GM21786 (cell line): ENCODE measurements around the gene LTBP2.

Experiments used
- ATAC-seq: cut with Tn5 transposase; IDR thresholded peaks from one replicate; pipeline ENCODE4 v1.9.1; 2021; ENCODE audit not compliant: unreplicated experiment

Gene LTBP2

DNA sequence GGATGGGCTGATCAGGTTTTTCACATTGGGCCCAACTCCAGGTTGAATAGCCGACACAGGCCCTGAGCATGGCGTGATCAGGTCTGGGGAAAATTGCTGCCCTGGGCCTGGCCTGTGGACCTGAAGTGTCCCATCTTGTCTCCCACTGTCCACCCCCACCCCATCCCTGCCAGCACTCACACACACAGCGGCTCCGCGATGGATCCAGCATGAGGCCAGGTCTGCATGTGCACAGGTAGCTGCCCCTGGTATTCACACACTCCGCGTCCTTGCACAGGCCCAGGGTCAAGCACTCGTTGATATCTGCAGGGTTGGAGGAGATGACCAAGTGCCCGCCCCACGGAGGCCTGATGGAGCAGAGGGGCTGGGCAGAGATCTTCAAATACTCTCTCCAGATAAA lies 79.8 kb downstream of the LTBP2 start:
- ATAC-seq = no peak

DNA sequence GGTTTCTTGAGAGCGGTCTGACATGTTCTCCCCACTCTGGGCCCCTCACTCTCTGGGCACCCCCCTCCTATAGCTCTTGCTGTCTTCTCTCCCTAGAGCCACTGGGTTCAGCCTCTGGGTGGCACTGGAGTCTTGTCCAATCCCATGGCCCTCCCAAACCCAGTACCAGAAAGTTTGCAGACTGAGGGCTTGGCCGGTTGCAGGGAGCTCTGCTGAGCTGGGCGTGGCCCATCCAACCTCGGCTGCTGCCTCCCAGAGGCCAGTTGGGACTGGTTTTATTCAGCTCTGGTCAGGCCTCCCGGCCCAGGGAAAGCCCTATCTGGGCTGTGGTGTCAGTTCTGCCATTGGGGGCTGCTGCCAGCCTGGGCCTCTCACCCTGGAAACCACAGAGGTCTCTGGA lies 80.6 kb downstream of the LTBP2 start:
- no peak for ATAC-seq

DNA sequence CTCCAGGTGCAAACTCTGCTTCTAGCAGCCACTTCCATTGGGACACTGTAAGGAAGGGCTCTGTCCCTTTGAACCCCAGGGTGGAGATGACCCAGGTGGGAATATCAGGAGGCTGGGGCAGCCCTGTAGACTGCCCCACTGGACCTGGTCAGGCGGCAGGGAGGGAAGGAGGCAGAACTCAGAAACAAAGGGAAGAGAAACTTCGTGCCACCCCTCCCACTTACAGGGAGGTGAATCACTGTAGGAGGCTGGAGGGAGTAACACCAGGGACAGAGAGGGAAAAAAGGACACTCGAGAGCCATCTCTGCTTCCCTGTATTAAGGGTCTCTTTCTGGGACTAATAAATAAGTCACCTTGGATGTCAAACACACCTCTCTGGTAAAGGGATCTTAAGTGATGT lies 81.0 kb downstream of the LTBP2 start:
- no peak for ATAC-seq

DNA sequence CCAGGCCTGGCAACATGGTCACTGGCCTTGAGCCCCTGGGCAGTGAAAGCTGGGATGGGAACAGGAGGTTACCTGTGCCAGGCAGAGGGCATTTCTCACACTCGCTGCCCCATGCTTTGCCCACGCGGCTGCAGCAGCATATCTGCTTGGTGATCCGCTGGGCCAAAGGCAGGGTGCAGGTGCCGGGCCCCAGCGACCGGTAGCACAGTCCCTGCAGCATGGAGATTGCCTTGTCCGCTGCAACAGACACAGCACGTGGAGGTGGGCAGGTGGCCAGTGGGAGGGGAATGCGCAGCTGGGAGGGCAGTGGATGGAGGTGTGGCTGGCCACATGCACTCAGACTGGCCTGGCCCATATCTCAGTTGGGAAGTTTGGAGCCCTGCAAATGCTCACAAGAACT lies 83.2 kb downstream of the LTBP2 start:
- ATAC-seq = no peak

DNA sequence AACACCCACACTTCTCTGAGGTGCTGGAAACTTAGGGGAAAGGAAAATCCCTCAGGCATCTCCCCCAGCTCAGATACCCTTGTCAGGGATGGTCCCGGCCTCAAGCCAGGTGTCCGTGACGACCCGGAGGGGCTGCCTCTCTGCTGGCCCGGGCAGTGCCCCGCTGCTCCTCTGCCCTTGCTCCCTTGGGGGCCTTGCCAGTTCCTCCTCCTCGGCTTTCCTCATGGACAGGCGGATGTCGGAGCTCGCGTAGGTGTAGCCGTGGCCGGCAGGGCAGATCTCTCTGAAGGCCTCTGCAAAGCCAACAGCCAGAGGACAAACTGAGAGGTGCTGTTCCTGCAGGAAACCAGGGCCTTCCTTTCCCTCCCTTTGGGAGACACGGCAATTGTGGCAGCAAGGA lies 83.6 kb downstream of the LTBP2 start:
- no peak for ATAC-seq

DNA sequence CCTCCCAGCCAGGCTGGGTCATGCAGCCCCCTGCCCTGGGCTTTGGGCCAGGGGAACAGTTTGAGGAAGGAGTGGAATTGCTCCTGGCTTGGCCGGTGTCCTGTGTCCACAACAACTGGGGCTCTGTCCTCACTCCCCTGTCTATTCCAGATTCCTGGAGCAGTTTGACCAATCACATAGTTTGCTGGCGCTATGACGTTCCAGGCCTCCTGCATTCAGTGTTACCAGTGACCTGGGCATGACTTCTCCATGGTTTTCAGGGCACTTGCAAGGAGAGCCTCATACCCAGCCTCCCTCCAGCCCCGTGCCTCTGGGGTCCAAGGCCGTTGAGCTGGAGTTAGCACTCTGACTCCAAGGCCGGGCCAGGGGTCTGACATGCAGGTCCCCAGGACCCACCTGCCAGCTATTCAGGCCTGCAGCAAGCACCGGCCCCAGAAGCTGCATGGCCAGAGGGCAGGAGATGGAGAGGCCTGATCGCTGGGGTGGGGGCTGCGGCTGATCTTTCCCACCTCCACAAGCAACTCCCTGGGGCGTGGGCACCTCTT lies 84.2 kb downstream of the LTBP2 start:
- no peak for ATAC-seq

DNA sequence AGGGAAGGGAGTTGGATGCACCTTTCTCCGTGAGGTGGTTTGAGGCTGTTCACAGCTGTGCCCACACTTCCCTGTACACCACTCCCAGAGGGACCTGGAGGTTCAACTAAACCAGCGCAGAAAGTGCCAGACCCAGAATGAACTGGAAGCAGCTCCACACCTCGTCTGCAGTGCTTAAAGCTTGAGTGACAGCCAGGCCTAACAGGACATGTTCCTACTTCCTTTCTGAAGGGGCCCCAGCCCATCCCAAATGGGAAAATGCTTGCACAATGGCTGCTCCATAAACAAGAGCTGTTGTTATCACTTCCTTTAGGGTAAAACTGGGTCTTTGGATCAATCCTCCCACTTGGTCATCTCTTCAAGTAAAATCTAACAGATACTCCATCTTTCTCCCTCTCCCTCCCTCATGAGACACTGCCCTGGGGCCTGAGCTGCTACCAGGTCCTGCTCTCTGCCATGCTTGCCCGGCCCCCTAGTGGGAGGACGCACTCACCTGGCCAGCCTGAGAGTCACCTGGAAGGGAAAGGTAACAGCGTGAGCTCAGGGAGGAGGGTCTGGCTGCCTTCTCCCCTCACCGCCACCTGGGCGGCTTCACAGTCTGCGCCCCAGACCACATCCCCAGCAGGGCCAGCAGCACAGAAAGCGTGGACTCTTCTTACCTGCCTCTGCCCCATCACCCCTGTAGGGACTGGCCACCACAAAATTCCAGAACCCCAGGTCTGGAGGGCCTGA lies 85.0 kb downstream of the LTBP2 start:
- no peak for ATAC-seq

DNA sequence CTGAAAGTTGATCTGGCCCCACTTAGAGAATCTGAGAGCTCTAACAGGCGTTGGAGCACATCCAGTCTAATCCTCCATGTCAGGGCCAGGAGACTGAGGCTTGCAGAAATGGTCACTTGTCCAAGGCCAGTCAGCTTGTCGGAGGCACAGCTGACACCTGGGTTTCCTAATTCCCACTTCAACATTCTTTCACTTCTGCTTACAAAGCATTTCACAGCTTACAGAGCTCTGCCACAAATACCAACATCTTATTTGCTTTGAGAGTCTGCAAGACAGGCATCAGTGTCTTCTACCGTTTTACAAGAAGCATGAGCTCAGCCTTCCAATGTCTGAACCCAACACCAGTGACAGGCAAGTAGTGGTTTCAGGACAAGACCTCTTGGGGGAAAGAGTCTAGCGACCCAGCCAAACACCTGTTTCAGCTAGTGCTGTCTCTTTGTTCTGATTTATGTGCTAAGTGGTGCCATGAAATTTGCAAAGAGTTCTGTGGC lies 86.6 kb downstream of the LTBP2 start:
- no peak for ATAC-seq

GRCh38 chr14:74524812-74525135 lies 87.3 kb downstream of the LTBP2 start:
- ATAC-seq = no peak

GRCh38 chr14:74524076-74524811 lies 87.8 kb downstream of the LTBP2 start:
- no peak for ATAC-seq

- ATAC-seq = no peak
Observed at GRCh38 chr14:74522740-74523139, 89.3 kb downstream of the LTBP2 start.

GRCh38 chr14:74521756-74522155 lies 90.3 kb downstream of the LTBP2 start:
- no peak for ATAC-seq

DNA sequence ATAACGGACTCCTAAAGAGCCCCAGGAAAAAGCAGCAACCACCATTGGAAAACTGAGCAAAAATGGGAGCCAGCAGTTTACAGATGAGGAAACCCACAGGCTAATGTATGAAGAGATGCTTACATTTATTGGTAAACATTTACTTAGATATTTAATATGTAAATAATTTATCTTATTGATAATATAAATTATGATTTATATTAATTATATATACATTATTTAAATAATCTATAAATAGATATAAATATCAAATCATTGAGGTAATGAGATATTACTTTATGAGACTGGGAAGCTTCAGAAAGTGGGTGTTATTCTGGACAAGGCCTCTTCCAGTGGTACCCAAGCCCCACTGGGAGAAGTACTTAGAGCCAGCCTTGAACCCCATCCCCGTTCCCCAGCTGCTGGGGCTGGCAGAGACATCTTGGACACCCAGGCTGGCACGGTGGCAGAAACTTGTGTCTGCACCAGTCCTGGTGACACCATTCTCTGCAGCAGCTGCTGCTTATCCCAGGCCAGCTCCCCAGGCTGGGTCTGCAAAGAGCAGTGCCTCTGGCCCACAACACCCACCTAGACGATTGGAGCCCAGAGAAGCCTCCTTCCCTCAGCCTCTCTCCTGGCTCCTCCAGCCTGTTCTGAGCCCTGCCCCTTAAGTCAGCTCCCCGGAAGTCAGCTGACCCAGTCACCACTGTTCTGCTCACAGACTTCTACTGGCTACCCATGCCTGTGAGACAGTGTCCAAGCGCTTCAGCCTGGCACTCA lies 92.5 kb downstream of the LTBP2 start:
- ATAC-seq = no peak

DNA sequence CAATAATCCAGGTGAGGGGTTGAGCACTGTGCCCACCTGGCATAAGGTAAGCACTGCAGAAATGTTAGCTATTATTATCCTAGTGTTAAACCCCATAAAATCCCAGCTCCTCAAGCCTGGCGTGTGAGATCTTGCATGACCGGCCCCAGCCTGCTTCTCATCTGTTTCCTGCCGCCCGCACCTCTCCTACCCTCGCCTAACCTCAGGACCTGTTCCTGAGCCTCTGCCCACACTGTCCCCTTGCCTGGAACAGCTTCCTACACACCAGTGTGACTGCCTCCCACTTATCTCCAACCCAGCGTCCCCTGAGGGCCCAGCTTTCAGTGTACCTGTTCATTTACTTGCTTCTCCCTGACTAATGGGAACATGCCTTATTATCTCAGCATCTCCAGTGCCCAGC lies 93.8 kb downstream of the LTBP2 start:
- no peak for ATAC-seq

DNA sequence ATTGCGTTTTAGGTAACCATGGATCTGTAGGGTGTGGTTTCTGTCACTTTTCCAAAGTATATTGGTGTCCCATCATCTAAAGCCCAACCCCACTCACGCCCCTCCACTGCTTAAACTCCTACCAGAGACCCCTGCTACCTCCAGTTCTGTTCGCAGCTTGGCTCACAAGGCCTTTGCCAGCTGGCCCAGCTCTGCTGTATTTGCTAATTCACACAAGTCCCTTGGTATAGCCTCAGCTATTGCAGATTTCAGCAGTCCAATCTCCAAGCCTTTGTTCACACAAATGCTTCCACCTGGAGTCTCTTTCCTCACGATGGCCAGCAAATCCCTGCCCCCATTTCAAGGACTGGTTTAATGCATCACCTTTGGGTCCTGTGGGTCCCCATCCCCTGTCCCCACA lies 94.3 kb downstream of the LTBP2 start:
- ATAC-seq = no peak

GRCh38 chr14:74516451-74517160 lies 95.4 kb downstream of the LTBP2 start:
- ATAC-seq = no peak

DNA sequence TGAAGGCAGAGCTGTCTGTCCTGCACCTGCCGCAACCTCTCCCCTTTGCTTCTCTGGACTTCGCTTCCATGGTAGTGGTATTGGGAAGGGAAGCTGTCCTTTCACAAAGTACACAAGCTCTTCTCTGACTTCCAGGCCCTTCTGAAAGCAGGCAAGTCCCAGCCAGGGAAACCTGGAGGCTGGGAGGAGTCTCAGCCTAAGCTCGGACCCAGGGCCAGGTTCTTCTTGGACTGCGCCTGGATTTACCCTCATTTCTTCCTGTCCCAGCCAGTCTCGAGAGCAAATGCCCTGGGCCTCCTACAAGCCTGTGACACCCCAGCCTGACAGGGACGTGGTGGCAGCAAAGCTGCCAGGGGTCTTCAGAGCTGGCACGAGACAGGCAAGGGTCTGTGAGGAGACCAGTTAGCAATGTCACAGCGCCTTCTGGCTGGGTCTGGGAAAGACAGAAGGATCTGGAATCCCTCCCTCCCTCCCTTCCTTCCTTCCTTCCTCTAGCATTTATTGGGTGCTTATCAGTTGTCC lies 96.1 kb downstream of the LTBP2 start:
- ATAC-seq = no peak

DNA sequence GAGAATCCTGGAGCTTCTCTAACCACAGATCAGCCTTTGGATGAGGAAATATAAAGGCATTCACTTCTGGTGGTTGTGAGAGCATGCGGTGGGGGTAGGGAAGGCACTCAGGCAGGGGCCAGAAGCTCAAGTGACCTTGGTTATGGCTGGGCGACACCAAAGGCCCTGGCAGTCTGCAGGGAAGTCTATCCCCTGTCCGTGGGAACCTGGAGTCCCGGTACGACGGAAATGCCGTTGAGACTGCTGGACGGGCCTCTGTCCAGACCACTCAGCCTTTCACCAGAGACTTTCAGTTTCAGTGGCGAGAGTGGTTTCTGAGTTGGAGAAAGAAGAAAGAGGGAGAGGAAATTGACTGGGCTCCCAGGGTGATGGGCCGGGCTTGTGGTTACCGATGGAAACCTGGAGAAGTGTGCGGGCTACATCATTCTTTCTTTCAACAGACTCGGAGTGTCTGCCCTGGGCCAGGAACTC lies 97.5 kb downstream of the LTBP2 start:
- no peak for ATAC-seq

DNA sequence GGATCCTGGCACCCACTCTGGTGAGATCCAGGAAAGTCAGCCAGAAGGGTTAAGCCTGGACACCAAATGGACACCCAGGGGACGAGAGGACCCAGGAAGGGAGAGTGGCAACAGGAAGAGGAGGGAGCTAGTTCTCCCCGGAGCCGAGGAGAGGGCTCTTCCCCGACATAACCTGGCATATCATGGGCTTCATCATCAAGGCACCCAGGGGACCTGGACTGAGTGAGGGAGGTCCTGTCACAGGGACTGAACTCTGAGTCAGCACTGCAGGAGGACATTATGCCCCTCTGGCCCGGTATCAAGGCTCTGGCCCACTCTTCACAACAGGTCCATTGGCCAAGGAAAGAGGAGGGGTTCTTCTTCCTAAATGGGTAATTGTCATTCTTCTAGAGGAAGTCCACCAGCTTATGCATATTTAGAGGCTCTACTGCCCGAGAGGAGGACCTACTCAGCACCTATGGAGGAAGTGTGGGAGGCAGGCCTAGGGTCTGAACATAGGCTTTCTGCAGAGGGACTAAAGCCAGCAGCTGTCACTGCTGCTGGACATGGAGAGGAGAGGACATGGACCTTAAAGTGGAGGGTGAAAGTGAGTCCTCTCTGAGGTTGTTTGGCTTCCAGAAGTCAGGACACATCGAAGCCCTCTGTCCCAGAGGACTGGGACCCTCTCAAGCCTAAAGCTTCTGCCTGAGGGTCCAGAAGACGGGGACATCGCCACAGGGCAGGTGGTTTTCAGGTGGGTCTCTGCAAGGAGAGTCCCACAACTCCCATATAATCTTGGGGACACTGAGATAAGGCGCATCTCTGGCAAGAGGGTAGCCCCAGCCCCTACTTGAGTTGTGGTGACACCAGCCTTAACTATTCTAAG lies 99.8 kb downstream of the LTBP2 start:
- no peak for ATAC-seq

- no peak for ATAC-seq
Observed at GRCh38 chr14:74510959-74511409, 101.1 kb downstream of the LTBP2 start.
